A673 (cell line): ENCODE results near the gene LRP6. TPM values are rescaled to one million over a fixed set of nuclear protein-coding genes. Genes with fewer than 3 reads are reported as not detected.

Source experiments
- BruUV-seq: library from RNA; stranded (reverse); fragments of 400-500 nt; replicated peaks from 2 replicates; lab custom pipeline; 2021; lab: Mats Ljungman, UMichigan
- CTCF ChIA-PET: fragments of 300-600 bp; sonication (Branson Sonifier 250); formaldehyde crosslinking; loops from one replicate; lab custom pipeline; 2022; ENCODE audit warnings: antibody characterized with exemption; lab: Charles Lee
- POLR2A ChIA-PET: fragments of 300-600 bp; sonication (Branson Sonifier 250); formaldehyde crosslinking; loops from one replicate; lab custom pipeline; 2022; ENCODE audit warnings: antibody characterized with exemption; ENCODE audit not compliant: low non-redundant PET; lab: Charles Lee
- DNase-seq: peaks from one replicate; pipeline ENCODE4 v3.0.0-alpha.2; 2015; ENCODE audit warnings: low spot score
- H3K27ac ChIP-seq: fragments of 200-600 bp; sonication (generic); 2 replicates; pipeline ENCODE4 v1.5.1; 2016; ENCODE audit warnings: mixed run types, low read depth, mild to moderate bottlenecking, mixed read lengths, antibody characterized with exemption, low read length; ENCODE audit not compliant: poor library complexity, severe bottlenecking
- H3K27me3 ChIP-seq: fragments of 200-600 bp; sonication (generic); replicated peaks from 2 replicates; pipeline ENCODE4 v1.6.1; 2017; ENCODE audit warnings: mixed run types, low read depth, mild to moderate bottlenecking, mixed read lengths, antibody characterized with exemption, low read length; ENCODE audit not compliant: insufficient read depth, poor library complexity
- H3K36me3 ChIP-seq: fragments of 200-600 bp; sonication (generic); 2 replicates; pipeline ENCODE4 v1.6.1; 2016; ENCODE audit warnings: mixed run types, mild to moderate bottlenecking, mixed read lengths, antibody characterized with exemption, low read length; ENCODE audit not compliant: insufficient read depth, poor library complexity, severe bottlenecking
- H3K4me1 ChIP-seq: fragments of 200-600 bp; sonication (generic); 2 replicates; pipeline ENCODE4 v1.6.1; 2017; ENCODE audit warnings: mixed run types, mild to moderate bottlenecking, mixed read lengths, antibody characterized with exemption, low read length; ENCODE audit not compliant: insufficient read depth, poor library complexity, severe bottlenecking
- H3K4me3 ChIP-seq: fragments of 200-600 bp; sonication (generic); 2 replicates; pipeline ENCODE4 v1.5.1; 2016; ENCODE audit warnings: low read depth, mixed run types, mild to moderate bottlenecking, mixed read lengths, low read length; ENCODE audit not compliant: poor library complexity, severe bottlenecking
- H3K9me3 ChIP-seq: fragments of 200-600 bp; sonication (generic); 2 replicates; pipeline ENCODE4 v1.6.1; 2016; ENCODE audit warnings: mixed run types, low read depth, mild to moderate bottlenecking, mixed read lengths, antibody characterized with exemption, low read length; ENCODE audit not compliant: poor library complexity, severe bottlenecking
- EZH2 ChIP-seq: fragments of 200-600 bp; sonication (generic); IDR thresholded peaks from 2 replicates; pipeline ENCODE4 v1.6.1; 2017; ENCODE audit warnings: borderline replicate concordance, low read depth, mild to moderate bottlenecking, mixed read lengths, antibody characterized with exemption, low read length; ENCODE audit not compliant: poor library complexity, severe bottlenecking
- intact Hi-C: fragments of 100-400 bp; cut with micrococcal nuclease; formaldehyde crosslinking; loops from one replicate; pipeline ENCODE4 v1.10.0; 2022; ENCODE audit not compliant: unreplicated experiment
- total RNA-seq: library from RNA; stranded (reverse); gene quantifications from 2 replicates; pipeline ENCODE4 v1.2.3, GENCODE V29; 2021
- TF ChIP-seq, protein P1 (sequence below): fragments of 300-800, 200-600 bp; sonication (generic); conservative IDR thresholded peaks from 2 replicates; pipeline ENCODE4 v1.5.1; 2017; ENCODE audit warnings: low read depth, mild to moderate bottlenecking, antibody characterized with exemption, low read length, moderate library complexity, mixed read lengths

Gene LRP6
- total RNA-seq, 1 experiment from 2014 or later = 97.4 TPM

DNA sequence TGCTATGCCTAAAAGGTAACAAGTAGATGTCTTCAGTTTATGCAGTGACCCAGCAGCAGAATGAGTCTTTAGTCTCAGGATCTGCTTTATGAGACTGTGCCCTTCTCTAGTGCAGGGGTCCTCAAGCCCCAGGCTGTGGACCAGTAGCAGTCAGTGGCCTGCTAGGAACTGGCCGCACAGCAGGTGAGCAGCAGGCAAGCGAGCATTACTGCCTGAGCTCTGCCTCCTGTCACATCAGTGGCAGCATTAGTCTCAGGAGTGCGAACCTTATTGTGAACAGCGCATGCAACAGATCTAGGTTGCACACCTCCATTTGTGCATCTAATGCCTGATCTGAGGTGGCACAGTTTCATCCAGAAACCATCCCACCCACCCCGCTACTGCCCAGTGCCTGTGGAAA lies 38.4 kb downstream of the LRP6 start:
- Histone ChIP-seq H3K27me3 (no peaks in the 10 kb centered on the region), H3K27ac (no peak overlapping the region), H3K4me1 (peaks cover 57% of the 10 kb centered on the region), H3K36me3 (no peaks in the 10 kb centered on the region), H3K4me3 (no peak overlapping the region), H3K9me3 (peaks cover 3% of the 10 kb centered on the region)
- POLR2A ChIA-PET = no interaction called here
- intact Hi-C loops = no loop called here
- no TSS peak for BruUV-seq
- TF ChIP-seq, protein P1, sequence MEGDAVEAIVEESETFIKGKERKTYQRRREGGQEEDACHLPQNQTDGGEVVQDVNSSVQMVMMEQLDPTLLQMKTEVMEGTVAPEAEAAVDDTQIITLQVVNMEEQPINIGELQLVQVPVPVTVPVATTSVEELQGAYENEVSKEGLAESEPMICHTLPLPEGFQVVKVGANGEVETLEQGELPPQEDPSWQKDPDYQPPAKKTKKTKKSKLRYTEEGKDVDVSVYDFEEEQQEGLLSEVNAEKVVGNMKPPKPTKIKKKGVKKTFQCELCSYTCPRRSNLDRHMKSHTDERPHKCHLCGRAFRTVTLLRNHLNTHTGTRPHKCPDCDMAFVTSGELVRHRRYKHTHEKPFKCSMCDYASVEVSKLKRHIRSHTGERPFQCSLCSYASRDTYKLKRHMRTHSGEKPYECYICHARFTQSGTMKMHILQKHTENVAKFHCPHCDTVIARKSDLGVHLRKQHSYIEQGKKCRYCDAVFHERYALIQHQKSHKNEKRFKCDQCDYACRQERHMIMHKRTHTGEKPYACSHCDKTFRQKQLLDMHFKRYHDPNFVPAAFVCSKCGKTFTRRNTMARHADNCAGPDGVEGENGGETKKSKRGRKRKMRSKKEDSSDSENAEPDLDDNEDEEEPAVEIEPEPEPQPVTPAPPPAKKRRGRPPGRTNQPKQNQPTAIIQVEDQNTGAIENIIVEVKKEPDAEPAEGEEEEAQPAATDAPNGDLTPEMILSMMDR = no peak
- TF ChIP-seq EZH2 = no peak
- CTCF ChIA-PET = no interaction called here
- DNase-seq = no peak

GRCh38 chr12:12226187-12226586 lies 40.7 kb downstream of the LRP6 start:
- TF ChIP-seq EZH2 = no peak
- TF ChIP-seq, protein P1 = no peak
- CTCF ChIA-PET = no interaction called here
- POLR2A ChIA-PET = no interaction called here
- Histone ChIP-seq H3K36me3 (no peaks in the 10 kb centered on the region), H3K27ac (no peak overlapping the region), H3K4me3 (no peak overlapping the region), H3K4me1 (peaks cover 50% of the 10 kb centered on the region), H3K27me3 (no peaks in the 10 kb centered on the region), H3K9me3 (peaks cover 3% of the 10 kb centered on the region)
- no peak for DNase-seq
- intact Hi-C loops = no loop called here
- BruUV-seq = no TSS peak

DNA sequence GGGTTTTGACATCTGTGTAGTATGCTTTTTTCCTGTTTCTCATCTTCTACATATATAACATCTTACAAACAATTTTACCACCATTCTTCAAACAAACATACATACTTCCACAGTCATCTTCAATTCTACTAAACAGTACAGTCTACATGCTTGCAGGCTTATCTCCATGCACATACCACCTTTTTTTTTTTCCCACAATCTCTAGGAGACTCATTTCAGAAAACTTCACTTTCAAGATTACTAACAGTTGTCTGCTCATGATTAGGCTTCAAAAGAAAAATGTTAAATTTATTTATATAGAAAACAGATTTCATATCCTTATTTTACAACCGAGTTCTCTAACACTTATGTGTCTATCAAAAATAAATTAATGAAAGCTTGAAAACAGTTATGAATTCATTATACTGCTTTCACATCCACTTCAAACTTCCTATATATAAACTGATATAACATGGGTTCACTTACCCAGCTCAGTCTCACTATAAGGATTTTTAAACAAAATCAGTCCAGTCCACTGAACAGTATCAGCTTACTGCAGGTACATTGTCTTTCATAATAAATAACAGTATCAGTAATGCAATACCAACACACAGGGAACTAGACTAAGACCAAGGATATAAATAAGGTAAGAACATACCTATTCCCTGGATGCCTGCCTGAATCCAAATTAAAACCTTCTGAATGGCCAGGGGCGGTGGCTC lies 42.5 kb downstream of the LRP6 start:
- TF ChIP-seq, protein P1 = no peak
- TF ChIP-seq EZH2 = no peak
- Histone ChIP-seq H3K27me3 (no peaks in the 10 kb centered on the region), H3K36me3 (no peaks in the 10 kb centered on the region), H3K4me3 (no peak overlapping the region), H3K27ac (no peak overlapping the region), H3K4me1 (peaks cover 39% of the 10 kb centered on the region), H3K9me3 (peaks cover 3% of the 10 kb centered on the region)
- POLR2A ChIA-PET = no interaction called here
- no TSS peak for BruUV-seq
- intact Hi-C loops = no loop called here
- CTCF ChIA-PET = no interaction called here
- no peak for DNase-seq
